ENCODE results near the gene FGFBP3.
"Not testable (repeated sequence)": the region's sequence is repeated elsewhere in the genome, so short reads cannot be mapped to it uniquely, and the experiment has no call there.

FGFBP3 gene

DNA sequence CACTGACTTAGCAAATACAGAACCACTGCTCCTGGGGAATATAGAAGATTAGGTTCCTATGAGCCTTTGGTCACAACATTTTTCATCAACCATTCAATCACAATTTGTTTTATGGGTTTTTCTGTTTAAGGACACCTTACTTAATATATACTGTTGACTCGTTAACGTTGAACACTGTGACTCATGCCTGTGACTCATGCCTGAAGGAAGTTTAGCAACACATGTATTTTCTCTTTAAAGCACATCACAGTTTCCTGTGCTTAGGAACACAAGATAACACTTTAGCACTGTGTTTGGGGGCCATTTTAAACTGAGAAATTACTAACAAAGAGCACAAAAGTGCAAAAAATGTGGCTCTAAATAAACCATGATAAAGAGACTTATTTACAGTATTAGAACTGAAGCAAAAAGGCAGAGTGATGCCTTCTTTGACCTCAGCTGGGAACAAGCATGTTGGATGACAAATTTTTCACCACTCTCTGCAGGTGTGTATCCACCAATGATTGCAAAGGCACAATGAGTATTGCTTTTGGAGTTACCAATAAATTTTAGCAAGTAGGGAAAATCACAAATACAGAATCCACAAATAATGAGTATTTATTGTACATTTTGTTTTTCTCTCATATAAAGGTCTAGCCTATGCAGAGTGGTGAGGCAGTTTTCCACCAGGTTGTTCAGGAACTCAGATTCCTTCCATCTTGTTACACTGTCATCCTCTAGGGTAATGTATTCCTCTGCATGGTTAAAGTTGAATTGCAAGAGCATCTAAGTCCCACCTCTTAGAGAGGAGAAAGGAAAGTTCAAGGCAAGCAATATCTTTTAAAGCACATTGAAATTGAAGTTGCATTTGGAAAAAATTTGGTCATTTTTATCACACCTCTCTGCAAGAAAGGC lies 7.3 kb downstream of the FGFBP3 start:
- DNase-seq (ENCODE audit: low spot score): peak; percentile 71

DNA sequence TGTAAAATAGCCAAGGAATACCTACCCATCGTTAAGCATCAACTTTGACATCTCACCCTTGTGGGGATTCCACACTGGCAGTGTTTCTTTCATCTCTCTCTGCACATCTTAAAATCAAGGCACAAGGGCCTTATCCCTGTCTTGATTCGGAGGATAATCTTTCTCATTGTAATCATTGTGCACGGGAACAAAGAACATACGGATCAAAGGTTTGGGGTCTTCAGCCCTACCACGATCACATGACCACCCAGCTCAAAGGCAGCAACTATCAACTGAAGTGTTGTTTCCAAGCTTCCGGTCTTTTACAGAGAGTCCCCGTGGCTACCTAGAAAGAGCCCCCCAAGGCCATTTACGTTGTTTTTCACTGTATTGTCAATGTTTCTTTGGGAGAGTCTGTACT lies 11.9 kb downstream of the FGFBP3 start:
- DNase-seq (ENCODE audit: low spot score): no peak

DNA sequence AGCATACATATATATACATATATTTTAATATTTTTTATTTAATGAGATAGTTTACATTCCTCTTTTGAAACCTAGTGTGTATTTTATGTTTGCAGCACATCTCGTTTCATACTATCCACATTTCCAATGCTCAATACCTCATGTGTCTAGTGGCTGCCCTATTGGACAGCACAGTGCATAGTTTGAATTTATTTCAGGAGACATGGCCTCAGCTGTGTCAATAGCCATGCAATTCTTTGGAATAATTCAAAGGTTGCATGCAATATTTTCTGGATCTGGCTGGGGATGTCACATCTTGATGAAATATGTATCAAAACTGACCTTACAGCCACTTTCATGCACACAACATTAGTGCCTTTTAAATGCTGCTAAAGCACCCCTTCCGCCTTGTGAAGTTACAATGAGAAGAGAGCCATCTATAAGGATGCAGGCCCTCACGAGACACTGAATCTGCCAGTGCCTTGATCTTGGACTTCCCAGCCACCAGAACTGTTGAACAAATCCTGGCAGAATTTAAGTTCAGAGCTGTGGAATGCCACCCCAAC lies 13.0 kb downstream of the FGFBP3 start:
- DNase-seq (ENCODE audit: low spot score): no peak

DNA sequence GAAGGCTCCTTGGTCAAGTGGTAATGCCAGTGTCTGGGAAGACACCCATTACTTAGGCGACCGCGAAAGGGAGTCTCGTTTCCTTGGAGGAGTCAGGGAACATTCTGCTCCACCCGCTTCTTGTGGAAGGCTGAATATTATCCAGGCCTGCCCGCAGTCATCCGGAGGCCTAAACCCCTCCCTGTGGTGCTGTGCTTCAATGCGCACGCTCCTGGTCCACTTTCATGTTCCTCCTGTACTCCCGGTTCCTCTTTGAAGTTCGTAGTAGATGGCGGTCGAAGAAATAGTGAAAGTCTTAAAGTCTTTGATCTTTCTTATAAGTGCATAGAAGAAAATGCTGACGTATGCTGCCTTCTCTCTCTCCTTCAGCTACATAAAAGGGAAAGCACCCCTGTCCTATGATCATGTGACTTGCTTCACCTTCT lies 15.0 kb downstream of the FGFBP3 start:
- not testable (repeated sequence) for DNase-seq (ENCODE audit: low spot score)

DNA sequence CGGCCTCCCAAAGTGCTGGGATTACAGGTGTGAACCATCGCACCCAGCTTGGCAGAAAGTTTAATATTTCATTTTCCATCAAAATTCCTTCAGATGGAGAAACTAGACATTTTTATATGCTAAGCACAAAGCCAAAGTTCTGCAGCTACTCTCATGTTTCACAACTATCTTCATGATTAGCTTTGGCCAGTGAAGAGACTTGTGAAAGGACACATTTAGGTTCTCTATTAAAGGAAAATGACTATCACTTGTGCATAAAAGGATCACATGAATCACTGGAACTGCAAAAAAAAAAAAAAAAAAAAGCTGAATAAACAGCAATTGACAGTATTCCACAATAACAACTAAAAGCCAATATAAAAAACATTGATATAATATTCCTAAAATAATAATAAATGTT lies 16.2 kb downstream of the FGFBP3 start:
- no peak for DNase-seq (ENCODE audit: low spot score)

DNA sequence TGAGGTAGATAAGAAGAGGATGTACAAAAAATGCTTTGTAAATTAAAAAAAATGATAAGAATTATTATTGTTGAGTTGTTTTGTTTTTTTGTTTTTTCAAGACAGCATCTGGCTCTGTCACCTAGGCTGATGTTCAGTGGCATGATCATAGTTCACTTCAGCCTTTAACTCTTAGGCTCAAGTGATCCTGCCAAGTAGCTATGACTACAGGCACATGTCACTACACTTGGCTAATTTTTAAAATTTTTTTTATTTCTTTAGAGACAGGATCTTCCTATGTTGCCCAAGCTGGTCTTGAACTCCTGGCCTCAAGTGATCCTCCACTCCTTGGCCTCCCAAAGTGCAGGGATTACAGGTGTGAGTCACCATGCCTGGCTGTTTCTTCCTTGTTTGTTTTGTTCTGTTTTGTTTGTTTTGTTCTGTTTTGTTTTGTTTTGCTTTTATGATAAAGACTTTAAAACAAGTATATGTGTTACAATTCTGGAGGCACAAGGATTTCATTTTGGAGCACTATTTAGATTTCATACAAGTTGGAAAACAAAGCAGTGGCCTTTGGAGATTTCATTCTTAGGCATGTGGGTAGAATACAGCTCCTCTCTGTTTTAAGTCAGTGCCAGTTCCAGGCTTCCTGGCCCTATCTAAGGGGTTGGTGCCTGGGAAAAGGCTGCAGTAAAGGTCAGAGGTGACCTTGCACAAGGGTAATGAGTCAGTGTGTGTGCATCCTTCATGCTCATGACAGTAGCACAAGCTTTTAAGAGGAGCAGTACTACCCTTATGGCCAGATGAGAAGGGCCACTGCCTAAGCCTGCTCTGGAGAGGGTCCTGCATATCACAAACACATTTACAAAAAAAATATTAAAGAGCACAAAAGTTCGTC lies 17.9 kb downstream of the FGFBP3 start:
- DNase-seq (ENCODE audit: low spot score): no peak

GRCh38 chr10:91887272-91888076 lies 21.8 kb downstream of the FGFBP3 start:
- no peak for DNase-seq (ENCODE audit: low spot score)

GRCh38 chr10:91886954-91887271 lies 22.4 kb downstream of the FGFBP3 start:
- DNase-seq (ENCODE audit: low spot score): no peak

- no peak for DNase-seq (ENCODE audit: low spot score)
Measured at GRCh38 chr10:91885362-91886079, 23.8 kb downstream of the FGFBP3 start.

- DNase-seq (ENCODE audit: low spot score): no peak
Measured at GRCh38 chr10:91884536-91884935, 24.8 kb downstream of the FGFBP3 start.

DNA sequence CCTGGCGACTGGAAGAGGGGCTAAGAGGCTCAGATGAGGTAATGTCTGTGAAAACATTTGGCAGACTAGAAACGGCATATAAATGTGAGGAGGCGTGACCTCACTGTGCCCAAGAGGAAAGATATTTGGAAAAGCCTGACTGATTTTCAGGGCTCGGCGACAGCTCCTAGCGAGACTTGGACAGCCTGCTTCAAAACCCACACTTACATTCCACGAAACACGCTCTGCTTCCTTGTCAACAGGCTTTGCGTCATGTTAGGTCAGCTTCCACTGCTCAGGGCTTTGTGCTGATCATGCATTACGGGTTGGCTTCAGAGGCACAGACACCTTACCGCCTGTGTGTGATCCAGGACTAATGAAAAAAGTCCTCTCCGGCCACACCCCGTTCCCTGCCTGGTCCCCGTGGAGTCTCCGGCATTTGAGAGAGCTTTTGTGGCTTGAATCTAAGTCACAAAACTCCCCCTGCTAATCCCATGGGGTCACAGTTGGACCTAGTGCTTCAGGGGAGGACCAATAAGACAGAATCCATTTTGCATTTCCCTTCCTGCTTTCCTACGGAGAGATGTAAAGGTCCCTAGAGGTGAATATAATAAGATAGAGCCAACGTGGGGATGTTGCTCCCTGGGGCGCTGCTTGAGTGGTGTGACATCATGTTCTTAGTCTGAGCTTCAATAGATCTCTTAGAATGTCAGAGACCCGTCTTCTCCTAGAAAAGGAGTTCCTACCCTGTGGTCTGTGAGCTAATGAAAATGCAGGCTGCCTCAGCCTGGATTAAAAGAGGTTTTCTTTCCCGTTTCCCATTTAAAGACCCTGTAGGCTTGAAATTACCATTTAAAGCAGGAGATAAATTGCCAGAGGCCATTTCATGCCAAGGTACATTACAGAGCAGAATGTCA lies 25.5 kb downstream of the FGFBP3 start:
- no peak for DNase-seq (ENCODE audit: low spot score)

GRCh38 chr10:91880310-91880709 lies 29.0 kb downstream of the FGFBP3 start:
- DNase-seq (ENCODE audit: low spot score): no peak

DNA sequence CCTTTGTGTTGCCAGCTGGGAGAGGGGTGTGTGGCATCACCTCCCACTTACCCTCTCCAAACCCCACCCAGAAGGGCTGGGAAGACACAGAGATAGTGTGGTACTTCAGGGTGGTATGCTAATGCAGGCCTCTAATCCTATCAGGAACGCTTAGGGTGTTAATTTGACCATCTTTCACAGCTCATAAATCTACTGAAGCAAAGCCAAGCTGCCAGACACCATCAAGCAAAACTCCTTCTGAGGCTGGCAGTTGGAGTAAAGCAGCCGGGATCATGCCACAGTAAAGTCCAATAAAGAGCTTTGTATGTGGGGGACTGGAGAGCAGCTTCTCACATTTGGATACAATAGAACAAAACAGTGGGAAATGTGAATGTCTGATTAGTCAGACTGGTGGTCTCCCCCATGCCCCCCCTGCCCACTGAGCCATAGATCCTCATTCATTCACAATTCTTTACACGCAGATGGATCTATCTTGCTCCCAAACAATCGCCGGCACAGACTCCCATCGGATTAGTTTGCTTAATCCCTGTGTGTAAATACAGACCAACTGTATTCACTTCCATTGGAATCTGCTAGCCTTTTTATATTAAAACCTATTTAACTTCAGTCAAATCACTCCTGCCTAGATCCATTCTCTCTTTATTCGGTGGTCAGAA lies 29.6 kb downstream of the FGFBP3 start:
- no peak for DNase-seq (ENCODE audit: low spot score)

DNA sequence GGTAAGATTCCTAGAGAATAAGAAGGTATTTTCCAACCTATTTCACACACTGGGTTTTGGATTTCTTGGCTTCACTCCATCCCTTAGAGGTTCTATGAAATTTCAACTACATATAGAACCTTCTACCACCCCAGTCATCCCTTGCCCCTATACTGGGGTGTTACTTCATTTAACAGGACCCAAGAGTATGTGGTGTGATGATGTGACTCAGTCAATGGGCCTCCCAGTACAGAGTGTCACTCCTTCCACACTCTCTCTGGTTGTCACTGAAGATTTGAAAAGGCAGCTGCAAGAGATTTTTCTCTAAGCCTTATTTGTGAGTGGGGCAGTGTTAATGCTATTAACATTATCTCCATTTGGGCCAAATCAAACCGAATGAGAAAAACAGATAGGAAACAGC lies 33.5 kb downstream of the FGFBP3 start:
- DNase-seq (ENCODE audit: low spot score): no peak

GRCh38 chr10:91875156-91875555 lies 34.1 kb downstream of the FGFBP3 start:
- no peak for DNase-seq (ENCODE audit: low spot score)

DNA sequence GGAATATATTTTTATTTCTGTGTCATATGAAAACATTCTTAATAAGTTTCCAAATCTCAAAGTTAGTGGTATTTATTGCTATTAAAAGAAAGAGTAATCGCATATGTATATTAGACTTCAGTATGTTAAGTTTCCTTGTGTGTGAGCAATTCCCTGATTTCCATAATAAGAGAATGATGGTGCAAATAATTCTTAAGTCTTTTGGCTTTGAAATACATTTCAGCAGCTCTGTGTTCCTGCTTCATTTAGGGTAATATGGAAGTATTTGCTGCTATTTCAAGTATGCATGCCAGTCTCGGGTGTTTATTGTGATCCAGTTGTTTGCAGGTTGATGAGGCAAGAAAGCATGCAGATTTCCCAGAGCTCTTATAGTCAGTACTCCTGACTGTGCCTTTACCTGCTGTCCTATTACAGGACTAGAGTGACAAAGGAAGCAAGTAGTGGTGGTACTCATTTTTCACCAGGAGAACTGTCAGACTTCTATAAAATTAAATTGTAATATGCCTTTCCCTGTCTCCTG lies 43.7 kb downstream of the FGFBP3 start:
- DNase-seq (ENCODE audit: low spot score): no peak

- no peak for DNase-seq (ENCODE audit: low spot score)
Measured at GRCh38 chr10:91864744-91865143, 44.5 kb downstream of the FGFBP3 start.

DNA sequence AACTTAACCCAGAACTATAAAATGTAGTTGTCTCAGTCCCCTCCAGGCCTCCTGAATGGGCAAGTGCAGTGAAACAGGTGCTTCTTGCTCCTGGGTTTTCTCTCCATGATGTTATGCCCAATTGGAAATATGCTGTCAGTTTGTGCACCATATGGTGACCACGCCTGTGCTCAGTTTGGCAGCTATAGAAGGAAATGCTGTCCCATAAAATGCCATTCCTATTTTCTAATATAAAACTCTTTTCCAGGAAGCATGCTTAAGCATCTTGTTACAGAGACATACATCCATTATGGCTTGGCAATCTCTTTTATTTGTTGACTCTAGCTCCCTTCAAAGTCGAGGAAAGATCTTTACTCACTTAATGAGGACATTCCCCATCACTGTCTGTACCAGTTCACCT lies 45.2 kb downstream of the FGFBP3 start:
- DNase-seq (ENCODE audit: low spot score): no peak

DNA sequence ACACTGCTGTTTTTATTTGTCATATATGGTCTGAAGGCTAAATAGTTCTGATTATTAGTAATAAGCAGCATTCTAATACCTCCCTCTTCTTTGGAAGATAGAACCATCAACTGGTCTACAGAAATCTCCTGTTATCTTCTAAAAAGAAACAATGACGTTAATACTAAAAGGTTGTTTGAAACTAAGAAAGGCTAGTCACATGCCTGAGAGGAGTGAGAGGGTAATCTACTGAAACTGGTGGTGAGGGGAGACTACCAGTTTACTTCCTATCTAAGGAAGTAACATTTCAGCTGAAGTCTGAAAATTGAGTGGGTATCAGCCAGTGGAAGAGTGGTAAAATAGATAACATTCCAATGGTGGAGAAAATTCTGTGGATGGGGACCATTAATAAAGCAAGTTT lies 48.4 kb downstream of the FGFBP3 start:
- no peak for DNase-seq (ENCODE audit: low spot score)

- no peak for DNase-seq (ENCODE audit: low spot score)
Measured at GRCh38 chr10:91856637-91857036, 52.6 kb downstream of the FGFBP3 start.

Data from CD4-positive, alpha-beta T cell treated with Interleukin-6 at 100 ng/mL for 8 hours (primary cell).